Astrocyte (in vitro differentiated cells and primary cell): Measurements from ENCODE around the gene TMEM221. TPM values are rescaled to one million over a fixed set of nuclear protein-coding genes. Genes with fewer than 3 reads are reported as not detected.
A peak's percentile ranks its signal among the peaks of the same experiment; 100 is the strongest.

Source experiments
- DNase-seq: peaks from one replicate; pipeline ENCODE4 v3.0.0-alpha.2; 2010; ENCODE audit warnings: low read depth
- FAIRE-seq: peaks from 2 replicates; lab custom pipeline; 2011; peaks lifted over from hg19 to GRCh38; lab: Jason Lieb, UNC
- H2AFZ ChIP-seq: 2 replicates; pipeline ENCODE4 v1.6.0; 2012; ENCODE audit warnings: low read depth, low read length, inconsistent platforms
- H3K27ac ChIP-seq: 2 replicates; pipeline ENCODE4 v1.5.1; 2011; ENCODE audit warnings: low read depth, low read length, inconsistent platforms
- H3K27me3 ChIP-seq: 2 replicates; pipeline ENCODE4 v1.6.0; 2011; ENCODE audit warnings: low read length, inconsistent platforms; ENCODE audit not compliant: insufficient read depth
- H3K36me3 ChIP-seq: 2 replicates; pipeline ENCODE4 v1.5.1; 2011; ENCODE audit warnings: low read length, inconsistent platforms; ENCODE audit not compliant: insufficient read depth
- H3K4me1 ChIP-seq: 2 replicates; pipeline ENCODE4 v1.5.1; 2011; ENCODE audit warnings: low read length, inconsistent platforms; ENCODE audit not compliant: insufficient read depth
- H3K4me2 ChIP-seq: 2 replicates; pipeline ENCODE4 v1.6.0; 2012; ENCODE audit warnings: low read length, inconsistent platforms
- H3K4me3 ChIP-seq: 2 replicates; pipeline ENCODE4 v1.5.1; 2011; ENCODE audit warnings: low read depth, mild to moderate bottlenecking, low read length, inconsistent platforms; ENCODE audit not compliant: insufficient read depth
- H3K79me2 ChIP-seq: 2 replicates; pipeline ENCODE4 v1.6.0; 2012; ENCODE audit warnings: mild to moderate bottlenecking, low read length, inconsistent platforms; ENCODE audit not compliant: insufficient read depth
- H3K9ac ChIP-seq: 2 replicates; pipeline ENCODE4 v1.6.0; 2012; ENCODE audit warnings: mild to moderate bottlenecking, low read length, inconsistent platforms
- H3K9me3 ChIP-seq: 2 replicates; pipeline ENCODE4 v1.5.1; 2012; ENCODE audit warnings: low read depth, mild to moderate bottlenecking, low read length, inconsistent platforms; ENCODE audit not compliant: insufficient read depth
- H4K20me1 ChIP-seq: 2 replicates; pipeline ENCODE4 v1.6.0; 2012; ENCODE audit warnings: low read length, inconsistent platforms; ENCODE audit not compliant: insufficient read depth
- H3K27ac Mint-ChIP-seq: one replicate; pipeline ENCODE4 v1.8.0; 2021; ENCODE audit warnings: mild to moderate bottlenecking, mixed read lengths; ENCODE audit not compliant: unreplicated experiment
- H3K27me3 Mint-ChIP-seq: one replicate; pipeline ENCODE4 v1.8.0; 2021; ENCODE audit warnings: low read depth, mixed read lengths; ENCODE audit not compliant: unreplicated experiment
- H3K36me3 Mint-ChIP-seq: one replicate; pipeline ENCODE4 v1.8.0; 2021; ENCODE audit warnings: low read depth, mixed read lengths; ENCODE audit not compliant: unreplicated experiment
- H3K4me1 Mint-ChIP-seq: one replicate; pipeline ENCODE4 v1.8.0; 2021; ENCODE audit warnings: low read depth, mixed read lengths; ENCODE audit not compliant: unreplicated experiment
- H3K4me3 Mint-ChIP-seq: one replicate; pipeline ENCODE4 v1.8.0; 2021; ENCODE audit warnings: mild to moderate bottlenecking, moderate library complexity, mixed read lengths; ENCODE audit not compliant: unreplicated experiment
- H3K9me3 Mint-ChIP-seq: one replicate; pipeline ENCODE4 v1.8.0; 2021; ENCODE audit warnings: mild to moderate bottlenecking, mixed read lengths; ENCODE audit not compliant: unreplicated experiment
- EZH2 ChIP-seq: IDR thresholded peaks from 2 replicates; pipeline ENCODE4 v1.6.1; 2012; ENCODE audit warnings: mild to moderate bottlenecking, low read length, inconsistent platforms; ENCODE audit not compliant: insufficient read depth
- total RNA-seq: library from RNA; stranded (reverse); gene quantifications from 2 replicates; pipeline ENCODE4 v1.2.1, GENCODE V29; 2021
- TF ChIP-seq, protein P1 (sequence below): IDR thresholded peaks from 2 replicates; pipeline ENCODE4 v1.5.1; 2011; ENCODE audit warnings: low read depth, mild to moderate bottlenecking, inconsistent platforms, low read length, moderate library complexity; ENCODE audit not compliant: insufficient read depth

The TMEM221 gene
- total RNA-seq, 1 donor from 2014 or later: 0.23 TPM

DNA sequence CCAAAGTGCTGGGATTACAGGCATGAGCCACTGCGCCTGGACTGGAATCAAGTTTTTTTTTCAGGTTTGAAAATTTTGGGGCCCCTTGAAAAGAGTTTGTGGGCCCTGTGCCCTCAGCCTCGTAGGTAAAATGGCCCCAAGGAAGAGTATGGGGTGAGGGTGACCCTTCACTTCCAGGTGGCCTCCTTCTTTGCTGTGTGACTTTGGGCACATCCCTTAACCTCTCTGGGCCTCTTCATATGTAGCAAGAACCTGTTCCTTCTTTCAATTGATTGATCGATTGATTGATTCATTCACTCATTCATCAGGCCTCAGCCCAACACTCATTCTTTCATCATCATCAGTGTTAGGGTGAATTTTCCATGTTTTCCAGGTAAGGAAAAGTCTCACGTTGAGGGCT lies 3.4 kb upstream of the TMEM221 start:
- Histone ChIP-seq H2AFZ (no peak overlapping the region), H3K36me3 (no peaks in the 10 kb centered on the region), H3K27ac (no peak overlapping the region), H3K9ac (no peak overlapping the region), H4K20me1 (no peaks in the 10 kb centered on the region), H3K9me3 (peaks cover 6% of the 10 kb centered on the region), H3K79me2 (no peaks in the 10 kb centered on the region), H3K4me1 (no peaks in the 10 kb centered on the region), H3K4me3 (no peak overlapping the region), H3K4me2 (no peak overlapping the region), H3K27me3 (peaks cover 25% of the 10 kb centered on the region)
- TF ChIP-seq, protein P1, sequence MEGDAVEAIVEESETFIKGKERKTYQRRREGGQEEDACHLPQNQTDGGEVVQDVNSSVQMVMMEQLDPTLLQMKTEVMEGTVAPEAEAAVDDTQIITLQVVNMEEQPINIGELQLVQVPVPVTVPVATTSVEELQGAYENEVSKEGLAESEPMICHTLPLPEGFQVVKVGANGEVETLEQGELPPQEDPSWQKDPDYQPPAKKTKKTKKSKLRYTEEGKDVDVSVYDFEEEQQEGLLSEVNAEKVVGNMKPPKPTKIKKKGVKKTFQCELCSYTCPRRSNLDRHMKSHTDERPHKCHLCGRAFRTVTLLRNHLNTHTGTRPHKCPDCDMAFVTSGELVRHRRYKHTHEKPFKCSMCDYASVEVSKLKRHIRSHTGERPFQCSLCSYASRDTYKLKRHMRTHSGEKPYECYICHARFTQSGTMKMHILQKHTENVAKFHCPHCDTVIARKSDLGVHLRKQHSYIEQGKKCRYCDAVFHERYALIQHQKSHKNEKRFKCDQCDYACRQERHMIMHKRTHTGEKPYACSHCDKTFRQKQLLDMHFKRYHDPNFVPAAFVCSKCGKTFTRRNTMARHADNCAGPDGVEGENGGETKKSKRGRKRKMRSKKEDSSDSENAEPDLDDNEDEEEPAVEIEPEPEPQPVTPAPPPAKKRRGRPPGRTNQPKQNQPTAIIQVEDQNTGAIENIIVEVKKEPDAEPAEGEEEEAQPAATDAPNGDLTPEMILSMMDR: no peak
- TF ChIP-seq EZH2: no peak
- Mint-ChIP-seq H3K27me3 (peaks cover 39% of the 10 kb centered on the region), H3K27ac (no peak overlapping the region), H3K9me3 (no peaks in the 10 kb centered on the region), H3K4me3 (no peak overlapping the region), H3K4me1 (no peaks in the 10 kb centered on the region), H3K36me3 (no peaks in the 10 kb centered on the region)
- no peak for FAIRE-seq
- DNase-seq: no peak

DNA sequence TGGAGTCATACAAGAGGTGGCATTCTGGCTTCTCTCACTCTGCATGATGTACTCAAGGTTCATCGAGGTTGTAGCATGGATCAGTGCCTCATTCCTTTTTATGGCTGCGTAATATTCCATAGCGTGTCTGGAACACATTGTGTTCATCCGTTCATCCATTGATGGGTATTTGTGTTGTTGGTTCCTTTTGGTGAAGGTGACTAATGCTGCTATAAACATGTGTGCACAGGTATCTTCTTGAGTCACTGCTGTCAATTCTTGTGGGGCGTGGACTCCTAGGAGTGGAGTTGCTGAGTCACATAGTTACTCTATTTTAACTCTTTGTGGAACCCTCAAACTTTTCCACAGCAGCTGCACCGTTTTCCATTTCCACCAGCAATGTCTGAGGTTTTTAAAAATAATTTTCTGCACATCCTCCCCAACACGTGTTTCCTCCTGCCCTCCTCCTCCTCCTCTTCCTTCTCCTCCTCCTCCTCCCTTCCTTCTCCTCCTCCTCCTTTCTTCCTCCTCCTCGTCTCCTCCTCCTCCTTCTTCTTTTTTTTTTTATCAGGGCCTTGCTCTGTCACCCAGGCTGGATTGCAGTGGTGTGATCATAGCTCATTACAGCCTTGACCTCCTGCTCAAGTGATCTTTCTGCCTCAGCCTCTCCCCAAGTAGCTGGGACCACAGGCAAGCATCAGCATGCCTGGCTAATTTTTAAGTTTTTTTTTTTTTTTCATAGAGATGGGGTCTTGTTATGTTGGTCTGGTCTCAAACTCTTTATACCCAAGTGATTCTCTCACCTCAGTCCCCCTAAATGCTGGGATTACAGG lies 2.0 kb upstream of the TMEM221 start:
- FAIRE-seq (no peak), DNase-seq (no peak)
- no peak overlapping the region for H2AFZ ChIP-seq
- Mint-ChIP-seq H3K27ac (no peak overlapping the region), H3K36me3 (no peaks in the 10 kb centered on the region), H3K4me3 (no peak overlapping the region), H3K27me3 (peaks cover 32% of the 10 kb centered on the region), H3K9me3 (no peaks in the 10 kb centered on the region), H3K4me1 (no peaks in the 10 kb centered on the region)
- TF ChIP-seq EZH2: no peak
- TF ChIP-seq, protein P1: no peak
- peaks cover 17% of the 10 kb centered on the region for H3K27me3 ChIP-seq
- no peaks in the 10 kb centered on the region for H3K36me3 ChIP-seq
- no peaks in the 10 kb centered on the region for H3K79me2 ChIP-seq
- H3K9ac ChIP-seq: no peak overlapping the region
- no peak overlapping the region for H3K27ac ChIP-seq
- H3K9me3 ChIP-seq: peaks cover 6% of the 10 kb centered on the region
- no peaks in the 10 kb centered on the region for H4K20me1 ChIP-seq
- H3K4me1 ChIP-seq: no peaks in the 10 kb centered on the region
- H3K4me3 ChIP-seq: no peak overlapping the region
- H3K4me2 ChIP-seq: no peak overlapping the region

DNA sequence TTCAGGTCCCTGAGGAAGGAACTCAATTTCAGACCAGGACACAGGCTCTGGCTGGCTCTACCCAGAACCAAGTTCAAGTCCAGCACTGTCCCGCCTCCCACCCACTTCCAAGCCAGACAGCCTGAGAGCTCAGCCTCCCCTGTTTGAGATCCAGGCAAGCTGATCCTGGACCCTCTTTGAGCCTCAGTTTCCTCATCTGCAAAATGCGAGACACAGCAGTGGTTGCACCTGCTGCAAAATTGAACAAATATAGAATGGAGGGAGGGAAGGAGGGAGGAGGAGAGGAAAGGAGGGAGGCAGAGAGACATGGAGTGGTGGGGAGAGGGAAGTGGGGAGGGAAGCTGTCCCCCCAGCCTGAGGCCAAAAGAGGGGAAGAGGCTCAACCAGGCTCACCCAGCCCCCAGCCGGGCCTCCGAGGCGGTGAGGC lies 751 bp downstream of the TMEM221 start:
- Histone ChIP-seq H3K4me3 (no peak overlapping the region), H3K4me2 (peak overlapping the region; percentile 84), H3K79me2 (no peaks in the 10 kb centered on the region), H3K9me3 (peaks cover 4% of the 10 kb centered on the region), H3K27me3 (peaks cover 9% of the 10 kb centered on the region), H4K20me1 (no peaks in the 10 kb centered on the region), H3K4me1 (no peaks in the 10 kb centered on the region), H3K36me3 (no peaks in the 10 kb centered on the region), H3K9ac (no peak overlapping the region), H2AFZ (no peak overlapping the region), H3K27ac (no peak overlapping the region)
- DNase-seq (no peak), FAIRE-seq (no peak)
- Mint-ChIP-seq H3K9me3 (no peaks in the 10 kb centered on the region), H3K4me1 (no peaks in the 10 kb centered on the region), H3K27me3 (peaks cover 15% of the 10 kb centered on the region), H3K27ac (no peak overlapping the region), H3K36me3 (no peaks in the 10 kb centered on the region), H3K4me3 (peak overlapping the region; percentile 67)
- TF ChIP-seq, protein P1: no peak
